H1 (cell line): ENCODE data around the gene SLC9A4. TPM values are rescaled to one million over a fixed set of nuclear protein-coding genes. Genes with fewer than 3 reads are reported as not detected.

ENCODE experiments used
- CTCF ChIA-PET: fragments of 300-600 bp; sonication (Branson Sonifier 250); formaldehyde crosslinking; loops from one replicate; lab custom pipeline; 2021; ENCODE audit not compliant: partially characterized antibody; lab: Charles Lee
- POLR2A ChIA-PET: fragments of 300-600 bp; sonication (Branson Sonifier 250); formaldehyde crosslinking; loops from one replicate; lab custom pipeline; 2021; ENCODE audit warnings: inconsistent platforms; ENCODE audit not compliant: partially characterized antibody; lab: Charles Lee
- DNase-seq, 2 experiments: peaks; one replicate each; pipeline versions ENCODE4 v3.0.0 to v3.0.0-alpha.2; 2010 to 2022; ENCODE audit warnings: low spot score in 2 of 2, low read depth in 1 of 2, mixed read lengths in 1 of 2
- FAIRE-seq: peaks from 2 replicates; lab custom pipeline; 2011; peaks lifted over from hg19 to GRCh38; lab: Jason Lieb, UNC
- H2AFZ ChIP-seq: 2 replicates; pipeline ENCODE4 v1.8.1; 2012; ENCODE audit warnings: low read length, inconsistent platforms
- H2AK5ac ChIP-seq: 2 replicates; pipeline ENCODE4 v1.6.1; 2013; ENCODE audit warnings: low read depth, low read length
- H2BK120ac ChIP-seq: replicated peaks from 2 replicates; pipeline ENCODE3; 2013; ENCODE audit warnings: low read depth, low read length, inconsistent platforms
- H2BK12ac ChIP-seq: 2 replicates; pipeline ENCODE4 v1.6.1; 2013; ENCODE audit warnings: low read depth, low read length
- H2BK15ac ChIP-seq: 2 replicates; pipeline ENCODE4 v1.6.1; 2013; ENCODE audit warnings: low read length
- H2BK20ac ChIP-seq: 2 replicates; pipeline ENCODE4 v1.6.1; 2013; ENCODE audit warnings: low read length
- H2BK5ac ChIP-seq: 2 replicates; pipeline ENCODE4 v1.6.1; 2013; ENCODE audit warnings: low read depth, low read length
- H3K14ac ChIP-seq: 2 replicates; pipeline ENCODE4 v1.6.1; 2013; ENCODE audit warnings: inconsistent platforms; ENCODE audit not compliant: insufficient read length
- H3K18ac ChIP-seq: 2 replicates; pipeline ENCODE4 v1.6.1; 2013; ENCODE audit warnings: low read length; ENCODE audit errors: extremely low read depth
- H3K23ac ChIP-seq: 2 replicates; pipeline ENCODE4 v1.6.1; 2013; ENCODE audit warnings: inconsistent platforms; ENCODE audit not compliant: insufficient read length
- H3K23me2 ChIP-seq: 2 replicates; pipeline ENCODE4 v1.6.1; 2013; ENCODE audit warnings: low read depth, low read length
- H3K27ac ChIP-seq: 2 replicates; pipeline ENCODE4 v1.6.1; 2011; ENCODE audit warnings: low read depth, low read length, inconsistent platforms
- H3K27me3 ChIP-seq, 4 experiments: replicated peaks in 1 of 4; 1 replicate in 1 of 4; 2 replicates in 3 of 4; pipeline versions ENCODE4 v1.6.1 to v1.8.1; 2011 to 2013; ENCODE audit warnings: low read length in 3 of 4, mild to moderate bottlenecking in 3 of 4, inconsistent platforms in 2 of 4, mixed read lengths in 2 of 4, moderate library complexity in 1 of 4; ENCODE audit not compliant: control insufficient read depth in 3 of 4, insufficient read depth in 3 of 4; ENCODE audit errors: extremely low read depth in 1 of 4
- H3K36me3 ChIP-seq, 4 experiments: 2 replicates each; pipeline versions ENCODE4 v1.6.1 to v1.8.1; 2011 to 2013; ENCODE audit warnings: mild to moderate bottlenecking in 4 of 4, low read length in 3 of 4, moderate library complexity in 2 of 4, control low read depth in 1 of 4, inconsistent platforms in 1 of 4; ENCODE audit not compliant: insufficient read depth in 4 of 4, control insufficient read depth in 2 of 4
- H3K4ac ChIP-seq: replicated peaks from 2 replicates; pipeline ENCODE3; 2013; ENCODE audit warnings: low read length, low read depth, mixed read lengths, inconsistent platforms; ENCODE audit not compliant: insufficient read length
- H3K4me1 ChIP-seq, 4 experiments: replicated peaks in 1 of 4; 1 replicate in 1 of 4; 2 replicates in 3 of 4; pipeline versions ENCODE4 v1.6.1 to v1.8.1; 2011 to 2013; ENCODE audit warnings: low read length in 3 of 4, inconsistent platforms in 2 of 4, mixed read lengths in 1 of 4; ENCODE audit not compliant: insufficient read depth in 4 of 4, control insufficient read depth in 3 of 4
- H3K4me2 ChIP-seq, 2 experiments: 2 replicates each; pipeline versions ENCODE4 v1.6.1 to v1.8.1; 2011 to 2013; ENCODE audit warnings: low read depth in 2 of 2, low read length in 2 of 2, control low read depth in 1 of 2, inconsistent platforms in 1 of 2, mild to moderate bottlenecking in 1 of 2; ENCODE audit not compliant: insufficient read depth in 1 of 2
- H3K4me3 ChIP-seq, 4 experiments: fragments of 200-600, 300-600 bp in 1 of 4; sonication (generic), shearing (Covaris generic), sonication (Bioruptor Twin) in 1 of 4; 2 replicates each; pipeline versions ENCODE4 v1.5.1 to v1.8.1; 2011 to 2016; ENCODE audit warnings: low read length in 4 of 4, low read depth in 3 of 4, control low read depth in 2 of 4, inconsistent platforms in 2 of 4, mild to moderate bottlenecking in 2 of 4, mixed read lengths in 1 of 4, moderate library complexity in 1 of 4; ENCODE audit not compliant: insufficient read depth in 2 of 4; ENCODE audit errors: extremely low read depth in 1 of 4
- H3K56ac ChIP-seq: replicated peaks from 2 replicates; pipeline ENCODE3; 2013; ENCODE audit warnings: low read depth, mild to moderate bottlenecking, mixed read lengths, low read length, inconsistent platforms; ENCODE audit not compliant: insufficient read length
- H3K79me1 ChIP-seq: 2 replicates; pipeline ENCODE4 v1.6.1; 2013; ENCODE audit warnings: low read depth, low read length, control low read depth
- H3K79me2 ChIP-seq, 2 experiments: 2 replicates each; pipeline versions ENCODE4 v1.6.1 to v1.8.1; 2012 to 2013; ENCODE audit warnings: low read length in 2 of 2, mild to moderate bottlenecking in 2 of 2, inconsistent platforms in 1 of 2; ENCODE audit not compliant: insufficient read depth in 2 of 2, control insufficient read depth in 1 of 2
- H3K9ac ChIP-seq, 4 experiments: replicated peaks in 1 of 4; 1 replicate in 1 of 4; 2 replicates in 3 of 4; pipeline versions ENCODE4 v1.6.1 to v1.8.1; 2011 to 2013; ENCODE audit warnings: low read depth in 3 of 4, low read length in 3 of 4, control low read depth in 2 of 4, mild to moderate bottlenecking in 2 of 4, moderate library complexity in 2 of 4, inconsistent platforms in 1 of 4; ENCODE audit errors: extremely low read depth in 1 of 4
- H3K9me3 ChIP-seq, 2 experiments: 2 replicates each; pipeline versions ENCODE4 v1.6.1 to v1.8.1; 2012 to 2013; ENCODE audit warnings: mild to moderate bottlenecking in 2 of 2, moderate library complexity in 2 of 2, control low read depth in 1 of 2, inconsistent platforms in 1 of 2, low read depth in 1 of 2, low read length in 1 of 2, mixed read lengths in 1 of 2; ENCODE audit not compliant: insufficient read depth in 2 of 2
- H4K20me1 ChIP-seq, 2 experiments: replicated peaks in 1 of 2; 2 replicates each; pipeline versions ENCODE3 to v1.8.1; 2011 to 2013; ENCODE audit warnings: inconsistent platforms in 2 of 2, low read length in 2 of 2, mild to moderate bottlenecking in 1 of 2; ENCODE audit not compliant: insufficient read depth in 2 of 2, control insufficient read depth in 1 of 2
- H4K5ac ChIP-seq: 2 replicates; pipeline ENCODE4 v1.6.1; 2013; ENCODE audit warnings: low read length, low read depth, mixed read lengths, inconsistent platforms; ENCODE audit not compliant: insufficient read length
- H4K8ac ChIP-seq: 2 replicates; pipeline ENCODE4 v1.8.0; 2013; ENCODE audit warnings: mild to moderate bottlenecking, moderate library complexity, low read length, inconsistent platforms; ENCODE audit not compliant: insufficient read depth; ENCODE audit errors: extremely low read depth
- H4K91ac ChIP-seq: replicated peaks from 2 replicates; pipeline ENCODE3; 2013; ENCODE audit warnings: low read length, mixed read lengths, inconsistent platforms; ENCODE audit not compliant: insufficient read length
- BACH1 ChIP-seq: IDR thresholded peaks from 2 replicates; pipeline ENCODE4 v1.6.1; 2012; ENCODE audit warnings: low read length, improper control_type of control experiment
- CEBPB ChIP-seq: IDR thresholded peaks from 2 replicates; pipeline ENCODE4 v1.6.1; 2012; ENCODE audit warnings: low read depth, low read length
- CREB1 ChIP-seq: IDR thresholded peaks from 2 replicates; pipeline ENCODE4 v1.6.1; 2012; ENCODE audit warnings: inconsistent platforms
- FOSL1 ChIP-seq: IDR thresholded peaks from 2 replicates; pipeline ENCODE4 v1.6.1; 2011; ENCODE audit warnings: mild to moderate bottlenecking, low read depth, low read length, moderate library complexity; ENCODE audit not compliant: insufficient read depth
- JUN ChIP-seq: IDR thresholded peaks from 2 replicates; pipeline ENCODE4 v1.6.1; 2011; ENCODE audit warnings: low read depth, mild to moderate bottlenecking, improper control_type of control experiment, low read length
- JUND ChIP-seq: IDR thresholded peaks from 2 replicates; pipeline ENCODE4 v1.6.1; 2011; ENCODE audit warnings: mild to moderate bottlenecking, improper control_type of control experiment, low read length
- KDM4A ChIP-seq: IDR thresholded peaks from one replicate; pipeline ENCODE4 v1.7.1; 2012; ENCODE audit warnings: low read depth, mild to moderate bottlenecking, moderate library complexity, low read length, inconsistent platforms; ENCODE audit not compliant: severe bottlenecking
- MAX ChIP-seq: IDR thresholded peaks from 2 replicates; pipeline ENCODE4 v1.6.1; 2012; ENCODE audit warnings: inconsistent platforms
- POU5F1 ChIP-seq: IDR thresholded peaks from 2 replicates; pipeline ENCODE4 v1.6.1; 2011; ENCODE audit warnings: low read depth, mild to moderate bottlenecking, low read length, moderate library complexity
- TAF1 ChIP-seq: IDR thresholded peaks from 2 replicates; pipeline ENCODE4 v1.6.1; 2011; ENCODE audit warnings: mild to moderate bottlenecking, low read depth, low read length
- WGBS, 2 experiments: shearing (Covaris generic) in 1 of 2; methylation state at CpG; one replicate each; pipeline versions ENCODE4 v1.1.6 to v1.1.7; 2013 to 2015; ENCODE audit warnings: low lambda C conversion rate in 2 of 2, mixed read lengths in 2 of 2, inconsistent platforms in 1 of 2, low coverage in 1 of 2, missing lambda C conversion rate in 1 of 2; ENCODE audit not compliant: insufficient replicate concordance in 2 of 2, insufficient coverage in 1 of 2, insufficient read length in 1 of 2; ENCODE audit errors: extremely low coverage in 1 of 2, missing lambda C conversion rate in 1 of 2; 5-methylcytosine and 5-hydroxymethylcytosine counted together
- polyA plus RNA-seq, 7 experiments: library from polyadenylated mRNA; depleted of rRNA in 3 of 7; stranded (reverse) in 5 of 7; unstranded in 2 of 7; fragments of >200 nt in 5 of 7; fragments of 200-250 nt in 2 of 7; gene quantifications; 1 replicate in 5 of 7; 2 replicates in 1 of 7; 4 replicates in 1 of 7; pipeline versions ENCODE4 v1.2.1 to v1.2.3, GENCODE V29; 2011 to 2013; ENCODE audit warnings: missing spikeins in 2 of 7, mixed read lengths in 2 of 7
- total RNA-seq: library from RNA; stranded (reverse); fragmentation: NEBNext Ultra II Directional; extraction: Animal tissue kit (Norgen Biotek cat#: 25700); gene quantifications from 2 replicates; pipeline ENCODE4 v1.2.1, GENCODE V29; 2021

Gene SLC9A4
- total and polyA plus RNA-seq, 2 of the 8 experiments (the other 6 are each of a cell fraction or from before 2014, with no cell fraction given) = not detected

- Histone ChIP-seq H3K4ac (no peak overlapping the region), H4K5ac (no peak overlapping the region), H3K4me1 (no peaks in the 10 kb centered on the region; a peak in 1 of 7 replicates), H2AFZ (no peak overlapping the region), H4K91ac (no peak overlapping the region), H3K23me2 (no peaks in the 10 kb centered on the region), H3K56ac (no peak overlapping the region), H4K8ac (no peak overlapping the region), H2BK12ac (no peak overlapping the region), H3K9me3 (no peaks in the 10 kb centered on the region), H3K4me2 (no peak overlapping the region), H2BK20ac (no peak overlapping the region), H3K79me2 (no peaks in the 10 kb centered on the region), H3K27ac (no peak overlapping the region), H3K23ac (no peak overlapping the region), H4K20me1 (no peaks in the 10 kb centered on the region), H3K79me1 (no peaks in the 10 kb centered on the region), H2AK5ac (no peak overlapping the region), H2BK120ac (no peak overlapping the region), H3K14ac (no peak overlapping the region), H3K4me3 (no peak overlapping the region), H3K36me3 (no peaks in the 10 kb centered on the region), H2BK15ac (no peak overlapping the region), H2BK5ac (no peak overlapping the region), H3K9ac (no peak overlapping the region), H3K18ac (no peak overlapping the region), H3K27me3 (no peaks in the 10 kb centered on the region; a peak in 1 of 7 replicates)
- FAIRE-seq (no peak), DNase-seq (no peak)
- no peak for TF ChIP-seq MAX
- no peak for TF ChIP-seq CEBPB
- TF ChIP-seq FOSL1 = no peak
- TF ChIP-seq BACH1 = no peak
- TF ChIP-seq JUND = no peak
- TF ChIP-seq KDM4A = no peak
- no peak for TF ChIP-seq CREB1
- TF ChIP-seq POU5F1 = no peak
- no peak for TF ChIP-seq JUN
- TF ChIP-seq TAF1 = no peak
- 94% methylated on average over 2 of the region's 2 CpGs; no CpG with 5 or more reads in 1 of the 2 experiments for WGBS, 2 experiments
- ChIA-PET POLR2A (no interaction called here), CTCF (interaction anchor here (0.5 kb wide), 1 partner anchor 20 kb away, joined by 3 read pairs; no protein-coding TSS in a partner anchor)
Measured at GRCh38 chr2:102510791-102511575, 38.0 kb downstream of the SLC9A4 start.
